GM18519 (cell line): ENCODE measurements around the gene TMEM255A.

ENCODE experiments used
- ATAC-seq: cut with Tn5 transposase; IDR thresholded peaks from one replicate; pipeline ENCODE4 v1.9.1; 2021; ENCODE audit warnings: mild to moderate bottlenecking, moderate library complexity; ENCODE audit not compliant: unreplicated experiment, low FRiP score

Gene TMEM255A

DNA sequence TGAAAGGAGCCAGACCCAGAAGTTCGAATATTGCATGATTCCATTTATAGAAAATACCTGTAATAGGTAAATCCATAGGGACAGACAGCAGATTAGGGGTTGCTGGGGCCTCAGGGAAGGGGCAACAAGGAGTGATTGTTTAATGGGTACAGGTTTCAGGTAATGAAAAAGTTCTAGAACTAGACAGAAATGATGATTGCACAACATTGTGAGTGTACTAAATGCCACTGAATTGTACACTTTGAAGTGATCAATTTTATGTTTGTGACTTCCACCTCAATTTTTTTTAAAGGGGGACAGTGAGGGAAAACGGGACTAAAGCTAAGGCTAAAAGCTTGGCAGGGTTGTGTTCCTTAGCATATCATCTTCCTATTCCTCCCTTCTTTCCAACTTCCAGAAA, 37.1 kb downstream of the TMEM255A start:
- ATAC-seq, result no peak

DNA sequence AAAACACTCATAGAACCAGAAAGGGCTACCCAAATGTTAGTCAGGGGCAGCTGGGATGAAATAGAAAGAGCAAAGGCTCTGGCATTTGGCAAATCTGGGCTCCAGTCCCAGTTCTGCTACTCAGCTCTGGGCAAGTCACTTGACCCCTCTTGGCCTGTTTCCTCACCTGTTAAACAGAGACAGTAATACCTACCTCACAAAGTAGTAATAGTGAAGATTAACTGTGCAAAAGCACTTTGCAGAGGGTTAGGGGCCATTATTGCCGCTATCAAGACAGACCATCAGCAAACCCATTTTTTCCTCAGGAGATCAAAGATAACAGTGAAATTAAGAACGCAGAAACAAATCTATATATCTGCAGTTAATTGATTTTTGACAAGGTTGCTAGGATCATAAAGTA, 40.0 kb downstream of the TMEM255A start:
- ATAC-seq, result no peak

DNA sequence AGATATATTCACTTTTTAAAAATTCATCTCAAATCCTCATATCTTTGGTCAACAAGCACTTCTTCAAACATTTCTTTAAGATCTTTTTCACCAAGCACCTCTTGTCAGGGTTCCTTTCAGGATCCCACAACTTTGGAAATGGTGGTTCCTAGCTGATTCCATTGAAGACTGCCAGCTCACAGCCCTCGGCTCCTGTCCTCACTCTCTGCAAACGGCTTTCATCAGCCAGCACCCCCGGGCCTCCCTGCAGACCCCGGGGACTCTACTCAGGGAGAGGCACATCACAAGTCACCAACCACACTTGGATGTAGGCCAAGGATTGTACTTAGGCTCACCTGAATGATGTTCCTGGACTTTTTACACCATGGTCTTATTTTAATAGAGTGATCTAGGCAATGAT, 40.7 kb downstream of the TMEM255A start:
- ATAC-seq, result no peak

DNA sequence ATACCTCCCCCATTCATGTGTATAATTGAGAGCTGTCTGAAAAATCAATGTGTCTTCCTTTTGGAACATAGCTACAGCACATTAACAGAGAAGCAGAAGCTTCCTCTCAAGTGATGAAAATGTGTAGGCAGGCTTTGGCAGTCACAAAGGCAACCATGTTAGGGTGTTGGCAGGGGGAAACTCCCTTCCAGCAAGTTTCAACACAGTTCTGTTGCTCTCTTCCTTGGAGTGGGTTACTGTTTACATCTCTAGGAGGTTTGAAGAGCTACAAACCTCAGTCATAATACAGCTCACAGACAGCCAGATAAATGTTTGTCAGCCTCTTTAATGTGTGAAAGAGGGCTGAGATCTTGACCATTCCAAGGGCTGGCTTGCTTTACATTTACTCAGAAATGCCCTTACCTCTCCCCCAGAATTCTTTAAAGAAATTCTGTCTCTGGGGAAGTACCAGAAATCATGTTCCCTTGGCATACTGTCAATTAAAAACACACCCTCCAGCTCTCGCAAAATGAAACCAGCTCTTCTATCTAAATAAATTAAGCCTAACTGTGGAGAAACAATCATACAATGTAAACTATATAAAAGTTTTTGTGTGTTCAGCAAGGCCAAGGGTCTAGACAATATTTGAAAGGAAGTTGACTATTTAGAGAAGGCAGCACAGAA, 41.8 kb downstream of the TMEM255A start:
- ATAC-seq, result no peak

GRCh38 chrX:120264341-120264740, 46.9 kb downstream of the TMEM255A start:
- no peak for ATAC-seq

GRCh38 chrX:120262859-120263708, 48.2 kb downstream of the TMEM255A start:
- ATAC-seq, result no peak

DNA sequence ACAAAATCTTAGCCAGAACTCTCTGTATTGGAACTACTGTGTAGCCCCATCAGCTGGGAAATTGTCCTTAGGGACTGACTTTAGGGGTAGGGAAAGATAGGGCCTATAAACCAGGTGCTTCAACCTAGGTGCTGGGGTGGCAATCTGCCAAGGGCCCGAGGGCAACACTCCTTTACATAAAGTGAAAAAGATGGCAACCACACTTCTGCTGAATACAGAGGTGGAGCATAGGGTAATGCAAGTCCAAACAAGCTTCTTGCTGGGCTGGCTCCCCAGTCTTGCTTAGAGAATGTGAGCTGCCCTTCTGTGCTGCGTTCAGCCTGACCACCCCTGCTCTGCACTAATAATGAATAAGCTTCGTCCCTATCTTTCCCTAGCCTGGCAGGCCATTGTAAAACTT, 50.9 kb downstream of the TMEM255A start:
- no peak for ATAC-seq

GRCh38 chrX:120253784-120254183, 57.5 kb downstream of the TMEM255A start:
- no peak for ATAC-seq

GRCh38 chrX:120251471-120252011, 59.7 kb downstream of the TMEM255A start:
- ATAC-seq, result no peak

DNA sequence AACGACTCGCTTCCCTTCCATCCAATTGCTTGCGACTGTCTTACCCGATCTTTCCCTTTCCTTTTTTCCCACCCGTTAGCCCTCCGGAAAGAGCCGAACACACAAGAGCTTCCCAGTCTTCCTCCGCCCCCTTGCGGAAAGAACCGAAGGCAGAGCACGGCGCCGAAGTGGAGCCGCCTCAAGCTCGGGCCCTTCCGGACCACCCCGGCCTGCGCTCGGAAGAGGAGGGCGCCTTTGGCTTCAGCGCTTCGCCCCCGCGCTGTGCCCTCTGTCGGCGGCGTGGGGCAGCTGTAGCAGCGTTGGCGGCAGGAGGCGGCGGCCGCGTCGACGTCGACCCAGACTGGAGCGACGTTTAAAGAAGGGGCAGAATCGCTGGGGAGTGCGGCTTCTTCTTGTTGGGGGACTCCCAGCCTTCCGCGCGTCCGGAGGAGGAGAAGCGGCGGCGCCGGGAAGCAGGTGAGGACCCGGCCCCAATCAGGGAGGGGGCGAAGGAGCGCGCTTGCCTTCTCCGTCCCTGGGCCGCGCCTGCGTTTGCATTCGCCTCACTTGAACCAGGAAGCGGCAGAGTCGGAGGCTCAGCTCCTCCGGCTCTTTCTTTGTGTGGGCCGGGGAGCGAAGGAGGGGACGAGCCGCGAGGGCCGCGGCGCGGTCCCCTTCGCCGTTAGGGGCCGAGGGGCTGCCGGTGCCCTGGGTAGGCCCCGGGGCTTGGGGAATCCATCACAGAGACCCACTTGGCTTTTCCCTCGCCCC, 60.6 kb downstream of the TMEM255A start, which contains the start of gene ZBTB33:
TSS of gene ZBTB33 (plus strand) at position 291 of the 750 bp plus-strand sequence. CDS start 2,604 bp downstream, outside the sequence.
- ATAC-seq, result peak; percentile 97

DNA sequence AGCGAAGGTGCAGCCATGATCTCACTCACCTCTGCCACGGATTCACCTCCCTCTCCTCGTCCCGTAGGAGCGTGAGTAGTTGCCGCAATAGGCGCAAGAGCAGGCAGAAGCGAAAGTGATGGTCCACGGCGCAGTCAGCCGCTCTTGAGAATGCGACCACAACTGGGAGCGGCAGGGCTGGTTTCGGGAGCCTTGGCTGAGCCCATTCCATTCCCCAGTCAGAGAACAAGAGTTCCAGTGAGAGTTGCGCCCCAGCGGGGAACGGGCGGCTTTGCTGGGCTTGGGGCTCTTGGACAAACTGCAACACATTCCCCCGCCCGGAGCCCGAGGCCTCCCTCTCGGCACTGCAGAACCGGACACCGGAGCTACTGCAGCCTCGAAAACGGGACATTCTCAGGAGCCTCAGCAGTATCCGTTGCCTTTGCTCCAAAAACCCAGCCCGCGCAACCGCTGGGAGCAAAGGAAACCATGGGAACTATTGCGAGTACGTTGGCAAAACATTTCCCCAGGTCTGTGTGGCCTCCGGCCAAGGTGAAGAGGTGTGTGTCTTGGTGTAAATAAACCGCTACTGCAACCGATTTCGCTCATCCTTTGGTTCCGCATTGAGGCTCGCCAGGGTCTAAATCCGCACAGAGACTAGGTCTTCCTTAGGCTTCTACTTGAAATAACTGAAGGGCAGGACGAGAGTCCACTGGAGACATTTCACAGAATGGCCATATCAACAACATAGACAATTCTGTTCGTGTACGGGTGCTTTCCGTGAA, 66.3 kb downstream of the TMEM255A start:
- peak; percentile 66 for ATAC-seq

- no peak for ATAC-seq
Measured at GRCh38 chrX:120244395-120244734, 66.9 kb downstream of the TMEM255A start.

DNA sequence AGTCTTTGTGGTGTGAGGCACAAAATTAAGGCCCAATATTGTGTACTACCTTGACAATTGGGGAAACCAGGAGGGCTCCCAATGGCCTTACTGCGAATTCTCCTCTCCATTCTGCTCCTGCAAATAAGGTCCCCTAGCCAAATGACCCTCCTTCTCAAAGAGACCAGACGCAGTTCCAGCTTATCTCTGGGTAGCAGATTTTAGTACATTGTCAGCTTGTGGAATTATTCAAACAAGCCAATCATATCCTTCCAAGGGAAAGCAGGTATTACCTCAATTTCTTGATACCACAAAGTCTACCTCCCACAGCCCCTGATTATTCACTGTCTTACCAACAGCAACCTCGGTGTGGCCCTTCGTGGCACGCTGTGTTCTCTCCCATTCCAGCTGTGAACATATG, 68.4 kb downstream of the TMEM255A start:
- ATAC-seq, result no peak

DNA sequence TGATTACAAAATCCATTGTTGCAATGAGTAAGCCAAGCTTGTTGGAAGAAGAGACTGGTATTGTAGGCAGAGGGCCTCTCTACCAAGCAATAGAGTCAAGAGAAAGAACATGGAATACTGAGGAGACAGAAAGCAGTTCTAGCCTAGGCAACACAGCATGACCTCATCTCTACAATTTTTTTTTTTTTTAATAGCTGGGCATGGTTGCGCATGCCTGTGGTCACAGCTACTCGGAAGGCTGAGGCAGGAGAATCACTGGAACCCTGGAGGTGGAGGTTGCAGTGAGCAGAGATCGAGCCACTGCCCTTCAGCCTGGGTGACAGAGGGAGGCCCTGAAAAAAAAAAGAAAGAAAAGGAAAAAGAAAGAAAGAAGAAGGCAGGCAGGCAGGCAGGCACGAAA, 72.3 kb downstream of the TMEM255A start:
- ATAC-seq, result no peak

GRCh38 chrX:120236687-120237479, 74.4 kb downstream of the TMEM255A start:
- no peak for ATAC-seq

DNA sequence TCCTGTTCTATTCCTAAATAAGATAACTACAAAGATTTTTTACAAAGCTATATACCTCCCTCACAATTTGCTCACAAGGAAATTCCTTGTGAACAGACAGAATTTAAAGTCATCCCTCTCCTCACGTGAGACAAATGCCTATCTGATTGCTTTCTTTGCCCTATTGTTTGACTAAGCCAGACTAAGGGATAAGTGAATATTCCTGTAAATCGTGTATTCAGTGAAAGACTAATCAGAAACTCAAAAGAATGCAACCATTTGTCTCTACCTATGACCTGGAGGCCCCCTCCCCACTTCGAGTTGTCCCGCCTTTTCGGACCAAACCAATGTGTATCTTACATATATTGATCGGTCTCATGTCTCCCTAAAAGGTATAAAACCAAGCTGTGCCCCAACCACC, 76.0 kb downstream of the TMEM255A start:
- no peak for ATAC-seq

GRCh38 chrX:120228187-120228908, 82.9 kb downstream of the TMEM255A start:
- no peak for ATAC-seq

- no peak for ATAC-seq
Measured at GRCh38 chrX:120224388-120224787, 86.9 kb downstream of the TMEM255A start.

DNA sequence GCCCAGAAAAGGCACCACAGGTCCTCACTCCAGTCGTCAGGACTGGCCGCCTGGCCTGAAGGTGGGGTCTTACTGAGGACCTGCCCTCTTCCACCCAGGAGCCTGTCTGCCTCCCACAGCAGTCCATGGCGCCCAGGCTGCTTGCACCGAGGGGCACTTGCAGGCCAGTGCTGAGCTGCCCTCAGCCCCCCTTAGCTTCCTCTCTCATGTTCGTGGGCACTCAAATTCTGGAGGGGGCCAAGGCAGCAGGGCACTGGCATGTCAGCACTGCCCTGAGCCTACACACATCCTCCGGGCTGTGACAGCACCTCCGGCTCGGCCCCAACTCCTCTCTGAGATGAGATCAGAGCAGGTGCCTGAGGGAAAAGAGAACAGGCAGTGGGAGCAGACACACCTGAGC, 87.9 kb downstream of the TMEM255A start:
- no peak for ATAC-seq
